ENCODE data around the gene TRMT44. TPM values are rescaled to one million over a fixed set of nuclear protein-coding genes. Genes with fewer than 3 reads are reported as not detected.
"Not testable (repeated sequence)": the region's sequence is repeated elsewhere in the genome, so short reads cannot be mapped to it uniquely, and the experiment has no call there.

The TRMT44 gene
- total RNA-seq, 1 experiment from 2014 or later: 26.8 TPM

DNA sequence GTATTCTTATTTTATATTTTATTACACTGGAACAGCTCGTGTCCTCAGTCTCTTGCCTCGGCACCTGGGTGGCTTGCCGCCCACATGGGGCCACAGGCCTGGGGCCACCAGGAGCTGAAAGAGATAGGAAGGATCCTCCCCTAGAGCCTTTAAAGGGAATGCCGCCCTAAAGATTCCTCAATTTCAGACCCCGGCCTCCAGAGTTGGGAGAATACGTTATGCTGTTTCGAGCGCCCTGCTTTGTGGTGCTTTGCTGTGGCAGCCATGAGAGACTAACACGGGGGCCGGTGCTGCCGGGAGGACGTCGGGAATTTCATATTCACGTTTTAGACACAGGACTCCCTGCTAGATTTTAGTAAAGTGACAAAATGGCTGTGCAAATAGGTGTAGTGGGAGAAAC is 33.3 kb upstream of the TRMT44 start:
- DNase-seq (ENCODE audit: low spot score): no peak

DNA sequence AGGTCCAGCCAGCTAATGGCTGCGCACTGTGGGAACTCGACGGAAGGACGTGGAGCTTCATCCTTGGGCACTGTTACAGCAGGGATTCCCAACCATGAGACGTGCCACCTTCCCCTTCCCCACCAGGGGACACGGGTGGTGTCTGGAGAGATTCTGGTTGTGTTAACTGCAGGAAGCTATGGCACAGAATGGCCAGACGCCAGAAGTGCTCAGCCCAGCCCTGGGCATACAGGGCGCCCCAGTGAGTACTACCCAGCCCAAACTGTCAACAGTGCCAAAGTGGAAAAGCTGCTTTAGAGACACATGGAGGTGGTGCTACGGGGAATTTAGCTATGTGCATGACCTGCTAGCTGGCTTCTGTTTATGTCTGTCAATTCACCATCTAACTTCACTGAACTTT is 32.8 kb upstream of the TRMT44 start:
- no peak for DNase-seq (ENCODE audit: low spot score)

DNA sequence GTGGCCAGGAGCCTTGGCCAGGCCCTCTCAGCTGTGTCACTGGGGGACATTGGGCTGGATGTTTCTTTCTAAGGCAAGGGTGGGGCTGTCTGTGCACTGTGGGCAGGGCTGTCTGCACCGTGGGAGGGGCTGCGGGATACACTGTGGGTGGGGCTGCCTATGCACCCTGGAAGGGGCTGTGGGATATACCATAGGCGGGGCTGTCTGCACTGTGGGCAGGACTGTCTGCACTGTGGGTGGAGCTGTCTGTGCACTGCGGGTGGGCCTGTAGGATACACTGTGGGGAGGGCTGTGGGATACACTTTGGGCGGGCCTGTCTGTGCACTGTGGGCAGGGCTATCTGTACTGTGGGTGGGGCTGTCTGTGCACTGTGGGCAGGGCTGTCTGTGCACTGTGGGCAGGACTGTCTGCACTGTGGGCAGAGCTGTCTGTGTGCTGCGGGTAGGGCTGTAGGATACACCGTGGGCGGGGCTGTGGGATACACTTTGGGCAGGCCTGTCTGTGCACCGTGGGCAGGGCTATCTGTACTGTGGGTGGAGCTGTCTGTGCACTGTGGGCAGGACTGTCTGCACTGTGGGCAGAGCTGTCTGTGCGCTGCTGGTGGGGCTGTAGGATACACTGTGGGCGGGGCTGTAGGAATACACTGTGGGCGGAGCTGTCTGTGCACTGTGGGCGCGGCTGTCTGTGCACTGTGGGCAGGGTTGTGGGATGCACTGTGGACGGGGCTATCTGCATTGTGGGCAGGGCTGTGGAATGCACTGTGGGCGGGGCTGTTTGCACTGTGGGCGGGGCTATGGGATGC is 31.1 kb upstream of the TRMT44 start:
- peak; percentile 52 for DNase-seq (ENCODE audit: low spot score)

DNA sequence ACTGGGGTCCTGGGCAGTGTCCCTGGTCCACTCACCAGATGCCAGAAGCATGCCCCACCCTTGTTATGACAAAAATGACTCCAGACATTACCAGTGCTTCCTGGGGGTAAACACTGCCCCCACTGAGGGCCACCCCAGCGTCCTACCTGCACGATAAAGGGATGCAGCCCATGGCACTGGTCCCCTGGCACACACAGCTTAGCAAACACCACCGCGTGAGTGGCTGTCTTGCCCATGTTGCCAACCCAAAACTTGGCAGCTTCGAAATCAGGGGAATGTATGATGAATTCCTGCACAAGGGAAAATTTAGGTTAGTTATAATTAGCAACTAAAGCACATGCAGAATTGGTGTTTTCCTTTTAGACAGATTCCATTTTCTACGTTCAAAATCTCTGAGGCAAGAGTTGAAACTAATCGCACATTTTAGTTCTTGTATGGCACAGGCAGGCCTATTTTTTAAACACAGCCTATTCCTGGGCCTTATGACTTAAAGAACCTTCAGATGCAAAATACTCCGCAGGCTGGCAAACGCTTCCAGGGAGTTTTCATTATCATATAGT is 30.4 kb upstream of the TRMT44 start:
- no peak for DNase-seq (ENCODE audit: low spot score)

DNA sequence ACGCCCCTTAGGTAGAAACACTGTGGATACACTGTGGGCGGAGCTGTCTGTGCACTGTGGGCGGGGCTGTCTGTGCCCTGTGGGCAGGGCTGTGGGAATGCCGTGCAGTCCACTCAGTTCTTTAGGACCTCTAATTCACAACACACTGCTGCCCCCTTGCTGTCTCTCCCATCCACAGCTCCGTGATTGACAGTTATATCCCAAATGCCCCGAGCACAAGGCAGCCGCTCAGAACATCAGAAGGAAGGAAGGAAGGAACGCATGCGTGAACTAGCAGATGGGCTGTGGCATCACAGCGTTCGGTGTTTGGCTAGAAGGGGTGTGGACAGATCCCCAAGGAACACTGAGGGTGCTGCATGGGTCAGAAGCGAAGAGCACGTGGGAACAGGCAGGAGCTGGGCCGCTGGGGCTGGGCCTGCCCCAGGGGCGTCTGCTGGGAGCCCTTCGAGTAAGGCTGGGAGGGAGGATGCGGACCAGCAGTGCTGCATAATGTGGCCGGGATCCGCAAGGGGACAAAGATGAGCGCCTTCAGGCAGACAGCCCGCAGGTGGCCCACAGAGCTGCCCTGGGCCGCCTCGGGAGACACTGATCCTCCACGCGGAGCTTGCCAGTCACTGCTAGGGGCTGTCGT is 29.8 kb upstream of the TRMT44 start:
- peak; percentile 95 for DNase-seq (ENCODE audit: low spot score)

DNA sequence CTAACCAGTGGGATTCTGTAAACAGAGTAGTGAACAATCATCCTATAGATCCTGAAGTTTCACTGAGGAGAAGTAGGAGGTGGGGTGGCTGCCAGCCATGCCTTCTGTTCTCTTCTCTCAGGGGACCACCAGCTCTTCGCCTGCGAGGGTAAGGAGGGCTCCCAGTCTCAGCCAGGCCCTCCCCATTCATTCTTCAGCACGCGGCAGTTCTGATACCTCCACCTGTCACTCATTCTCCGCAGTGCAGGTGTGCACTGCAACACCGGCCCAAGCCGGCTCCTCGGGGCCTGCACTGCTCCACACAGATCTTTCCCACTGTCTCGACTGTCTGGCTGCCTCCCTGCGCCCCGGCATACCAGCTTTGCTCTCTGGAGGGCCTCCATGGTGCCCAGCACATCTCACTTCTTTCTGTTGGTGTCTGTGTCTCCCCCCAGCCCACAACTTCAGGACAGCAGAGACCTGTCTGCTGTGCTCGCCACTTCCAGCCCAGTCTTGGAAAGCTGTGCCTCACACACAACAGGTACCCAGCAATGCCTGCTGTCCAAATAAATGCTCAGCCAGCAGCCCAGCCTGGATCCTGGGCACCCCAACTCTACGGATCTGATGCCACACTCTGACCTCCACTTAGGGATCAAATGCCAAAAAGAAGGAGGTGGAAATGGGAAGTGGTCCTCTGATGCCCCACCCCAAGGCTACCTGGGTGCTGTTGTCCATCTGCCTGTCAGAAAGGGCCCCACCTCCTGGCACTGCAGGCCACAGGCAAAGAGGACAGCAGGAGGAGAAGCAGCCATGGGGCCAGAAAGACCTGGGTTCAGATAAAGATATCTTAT is 29.0 kb upstream of the TRMT44 start:
- no peak for DNase-seq (ENCODE audit: low spot score)

DNA sequence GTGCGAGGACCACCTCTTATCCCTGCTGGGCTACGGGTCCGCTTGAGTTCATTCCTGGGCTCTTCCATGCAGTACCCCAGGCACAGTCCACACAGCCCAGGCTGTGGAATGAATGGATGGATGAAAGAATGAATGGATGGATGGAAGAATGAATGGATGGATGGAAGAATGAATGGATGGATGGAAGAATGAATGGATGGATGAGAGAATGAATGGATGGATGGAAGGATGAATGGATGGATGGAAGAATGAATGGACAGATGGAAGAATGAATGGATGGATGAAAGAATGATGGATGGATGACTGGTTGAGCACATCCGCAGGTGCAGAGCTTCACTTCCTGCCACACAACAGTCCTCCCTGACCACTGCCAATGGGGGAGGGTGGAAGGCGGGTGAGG is 28.3 kb upstream of the TRMT44 start:
- no peak for DNase-seq (ENCODE audit: low spot score)

DNA sequence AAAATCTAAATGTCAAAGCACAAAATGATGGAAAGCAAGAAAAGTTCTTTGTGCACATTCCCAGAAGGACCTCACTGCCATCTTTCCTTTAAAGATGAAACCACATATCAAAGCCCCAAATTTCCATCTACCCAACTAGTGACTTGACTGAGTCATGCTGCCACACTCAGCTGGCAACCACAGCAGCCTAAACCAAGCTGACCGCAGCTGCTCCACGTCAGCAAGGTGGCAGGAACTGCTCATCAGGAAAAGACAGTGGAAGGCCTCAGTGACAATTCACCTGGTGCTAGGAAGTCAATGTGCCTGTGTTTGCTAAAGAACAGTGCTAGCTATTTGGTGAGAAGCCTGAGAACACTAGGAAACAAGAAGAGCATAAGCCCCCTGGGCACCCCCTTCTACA is 26.2 kb upstream of the TRMT44 start:
- no peak for DNase-seq (ENCODE audit: low spot score)

DNA sequence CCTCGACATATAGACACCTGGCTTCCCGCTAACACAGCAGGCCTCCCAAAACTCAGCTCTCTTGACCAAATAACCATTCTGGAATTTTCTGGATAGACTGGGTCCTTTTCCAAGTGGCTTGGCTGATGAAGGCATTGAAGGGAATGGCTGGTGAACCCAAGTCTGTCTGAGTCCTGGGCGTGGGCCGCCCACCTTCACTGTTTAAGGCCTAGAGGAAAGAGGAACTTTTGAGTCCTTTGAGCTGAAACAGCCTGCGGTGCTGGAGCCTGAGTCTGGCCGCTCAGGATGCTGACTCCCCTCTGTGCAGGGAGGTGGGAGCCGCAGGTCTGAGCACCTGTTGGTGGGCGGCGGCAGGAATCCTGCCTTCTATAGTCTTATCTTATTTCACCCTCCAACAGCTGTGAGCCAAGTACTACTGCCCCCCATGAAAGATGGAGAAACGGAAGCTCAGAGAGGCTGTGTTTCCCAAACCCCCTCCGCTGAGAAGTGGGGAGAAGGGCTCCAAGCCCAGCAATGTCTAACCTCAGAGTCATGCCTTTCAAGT is 23.4 kb upstream of the TRMT44 start:
- no peak for DNase-seq (ENCODE audit: low spot score)

DNA sequence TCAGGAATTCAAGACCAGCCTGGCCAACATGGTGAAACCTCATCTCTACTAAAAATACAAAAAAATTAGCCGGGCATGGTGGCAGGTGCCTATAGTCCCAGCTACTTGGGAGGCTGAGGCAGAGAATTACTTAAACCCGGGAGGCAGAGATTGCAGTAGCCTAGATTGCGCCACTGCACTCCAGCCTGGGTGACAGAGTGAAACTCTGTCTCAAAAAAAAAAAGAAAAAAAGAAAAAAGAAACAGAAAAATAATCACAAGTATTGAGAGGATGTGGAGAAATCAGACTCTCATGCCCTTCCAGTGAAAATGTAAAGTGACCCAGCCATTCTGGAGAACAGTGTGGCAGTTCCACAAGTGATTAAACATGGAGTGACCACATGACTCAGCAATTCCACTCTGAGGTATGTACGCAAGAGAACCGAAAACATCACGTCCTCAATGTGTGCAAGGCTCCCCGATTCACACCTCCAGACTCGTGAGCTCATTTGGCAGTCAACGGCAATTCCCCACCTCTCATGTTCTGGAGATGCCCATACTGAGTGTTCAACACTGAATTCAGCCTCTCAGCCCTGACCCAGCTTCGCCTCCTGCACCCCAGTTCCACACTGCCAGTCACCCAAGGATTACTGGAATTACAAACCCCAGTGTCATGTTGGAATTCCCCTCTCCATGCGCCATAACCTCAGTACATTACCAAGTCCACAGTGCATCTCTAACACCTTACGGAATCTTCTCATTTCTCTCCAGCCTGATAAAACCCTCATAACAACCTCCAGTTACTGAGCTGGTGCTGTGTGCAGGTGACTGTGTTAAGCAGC is 21.1 kb upstream of the TRMT44 start:
- DNase-seq (ENCODE audit: low spot score): no peak

DNA sequence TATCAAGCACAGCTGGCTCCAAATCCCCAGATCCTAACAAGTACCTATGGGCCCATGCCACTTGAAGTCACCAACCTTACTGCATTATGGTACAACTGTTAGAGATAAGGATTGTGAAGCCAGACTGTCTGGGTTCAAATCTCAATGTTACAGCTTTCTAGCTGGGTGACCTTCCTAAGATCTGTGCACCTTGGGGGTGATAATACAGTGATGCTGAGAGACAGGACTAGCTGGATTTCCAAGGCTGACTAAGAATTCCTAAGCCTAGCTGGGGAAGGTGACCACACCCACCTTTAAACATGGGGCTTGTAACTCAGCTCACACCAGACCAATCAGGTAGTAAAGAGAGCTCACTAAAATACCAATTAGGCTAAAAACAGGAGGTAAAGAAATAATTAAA is 20.4 kb upstream of the TRMT44 start:
- not testable (repeated sequence) for DNase-seq (ENCODE audit: low spot score)

DNA sequence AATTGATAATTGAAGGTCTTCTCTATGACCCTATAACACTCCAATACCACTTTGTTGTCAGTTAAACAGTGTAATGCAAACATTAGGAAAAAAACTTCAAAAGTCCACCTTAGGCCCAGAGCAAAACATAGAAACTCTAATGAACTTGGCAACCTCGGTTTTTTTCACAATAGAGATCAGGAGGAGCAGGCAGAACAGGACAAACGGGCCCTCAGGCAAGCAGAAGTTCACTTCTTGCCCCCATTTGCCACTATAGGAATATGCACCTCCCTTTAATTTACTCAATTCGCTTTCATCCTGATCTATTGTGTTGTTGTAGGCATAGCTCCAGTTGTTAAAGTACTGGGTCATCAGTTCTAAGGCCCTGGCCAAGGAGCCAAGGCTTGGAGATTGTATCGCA is 18.2 kb upstream of the TRMT44 start:
- no peak for DNase-seq (ENCODE audit: low spot score)

DNA sequence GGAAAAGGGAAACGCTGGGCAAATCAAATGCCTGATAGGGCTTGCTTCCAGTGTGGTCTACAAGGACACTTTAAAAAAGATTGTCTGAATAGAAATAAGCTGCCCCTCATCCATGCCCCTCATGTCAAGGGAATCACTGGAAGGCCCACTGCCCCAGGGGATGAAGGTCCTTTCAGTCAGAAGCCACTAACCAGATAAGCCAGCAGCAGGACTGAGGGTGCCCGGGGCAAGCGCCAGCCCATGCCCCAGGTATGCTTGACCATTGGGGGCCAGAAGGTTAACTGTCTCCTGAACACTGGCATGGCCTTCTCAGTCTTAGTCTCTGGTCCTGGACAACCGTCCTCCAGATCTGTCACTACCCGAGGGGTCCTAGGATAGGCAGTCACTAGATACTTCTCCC is 17.8 kb upstream of the TRMT44 start:
- DNase-seq (ENCODE audit: low spot score): no peak

DNA sequence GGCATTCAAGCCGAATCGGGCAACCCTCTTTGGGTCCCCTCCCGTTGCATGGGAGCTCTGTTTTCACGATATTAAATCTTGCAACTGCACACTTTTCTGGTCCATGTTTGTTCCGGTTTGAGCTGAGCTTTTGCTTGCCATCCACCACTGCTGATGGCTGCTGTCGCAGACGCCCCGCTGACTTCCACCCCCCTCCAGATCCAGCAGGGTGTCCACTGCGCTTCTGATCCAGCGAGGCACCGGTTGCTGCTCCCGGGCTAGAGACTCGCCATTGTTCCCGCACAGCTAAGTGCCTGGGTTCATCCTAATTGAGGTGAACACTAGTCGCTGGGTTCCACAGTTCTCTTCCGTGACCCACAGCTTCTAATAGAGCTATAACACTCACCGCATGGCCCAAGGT is 13.3 kb upstream of the TRMT44 start:
- no peak for DNase-seq (ENCODE audit: low spot score)

DNA sequence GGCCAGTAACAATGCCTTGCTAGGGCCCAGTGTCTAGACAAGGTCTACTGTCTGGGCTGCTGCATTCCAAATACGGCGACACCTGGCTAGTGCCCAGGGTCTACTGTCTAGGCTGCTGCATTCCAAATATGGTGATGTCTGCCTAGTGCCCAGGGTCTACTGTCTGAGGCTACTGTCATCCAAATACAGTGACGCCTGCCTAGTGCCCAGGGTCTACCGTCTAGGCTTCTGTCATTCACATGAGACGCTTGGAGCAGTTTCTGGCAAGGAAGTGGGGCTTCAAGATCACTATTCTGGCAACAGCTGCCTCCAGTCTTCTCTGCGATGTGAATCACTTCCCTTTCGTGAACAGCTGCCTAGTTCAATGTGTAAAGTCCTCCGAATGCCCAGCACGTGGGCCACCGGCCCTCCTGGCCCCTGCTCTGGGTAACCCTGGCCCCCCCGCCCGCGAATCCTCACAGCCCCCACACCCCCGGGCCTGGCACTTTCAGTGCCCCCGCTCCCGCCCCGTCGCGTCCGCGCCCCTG is 12.8 kb upstream of the TRMT44 start:
- peak; percentile 13 for DNase-seq (ENCODE audit: low spot score)

DNA sequence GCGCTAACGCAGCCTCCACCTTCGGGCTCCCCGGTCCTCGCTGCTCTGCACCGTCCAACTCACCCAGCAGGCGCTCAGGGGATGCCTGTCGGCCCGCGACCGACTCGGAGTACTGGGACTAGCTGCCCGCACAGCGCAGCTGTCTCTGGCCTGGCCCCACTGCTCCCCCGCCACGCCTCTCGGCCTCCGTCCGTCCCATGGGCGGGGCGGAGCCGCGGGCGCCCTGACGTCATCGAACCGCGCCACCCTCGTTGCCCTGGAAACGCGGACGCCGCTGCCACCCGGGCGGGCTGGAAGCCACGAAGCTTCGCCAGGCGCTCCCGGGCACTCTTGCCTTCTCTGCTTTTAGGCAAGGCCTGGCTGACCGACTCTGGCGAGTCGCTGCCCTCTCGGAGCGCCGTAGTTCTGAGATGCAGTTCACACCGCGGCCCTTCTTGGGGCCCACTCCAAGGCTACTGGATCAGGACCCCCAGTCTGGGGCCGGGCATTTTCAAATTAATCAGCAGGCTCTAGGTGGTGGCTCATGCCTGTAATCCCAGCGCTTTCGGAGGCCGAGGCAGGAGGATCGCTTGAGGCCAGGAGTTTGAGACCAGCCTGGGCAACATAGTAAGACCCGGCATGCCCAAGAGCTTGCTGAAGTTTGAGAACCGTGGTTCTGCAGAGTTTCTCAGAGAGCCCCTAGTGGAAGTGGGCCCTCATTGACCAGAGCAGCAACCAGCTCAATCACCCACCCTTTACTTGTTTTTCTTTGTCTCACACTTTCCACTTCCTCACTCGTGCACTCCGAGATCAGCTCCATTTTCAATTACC is 12.1 kb upstream of the TRMT44 start:
- DNase-seq (ENCODE audit: low spot score): peak; percentile 87

DNA sequence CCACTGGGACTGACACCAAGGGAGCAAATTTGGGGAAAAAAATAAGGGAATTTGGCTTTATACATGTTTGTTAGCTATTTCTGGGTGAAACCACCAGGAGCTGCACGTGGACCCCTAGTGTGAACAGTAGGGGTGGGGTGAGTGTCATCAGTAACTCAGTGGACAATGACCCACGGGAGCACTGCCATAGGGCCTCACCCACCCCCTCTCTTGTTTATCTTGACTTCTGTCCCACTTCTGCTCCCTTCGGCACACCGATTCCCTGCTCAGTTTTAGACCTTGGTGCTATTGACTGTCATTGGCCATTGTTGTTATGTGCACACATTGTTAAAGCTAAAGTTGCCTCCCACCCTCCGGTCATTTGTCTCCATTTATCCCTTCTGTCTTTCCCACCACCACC is 9.0 kb upstream of the TRMT44 start:
- no peak for DNase-seq (ENCODE audit: low spot score)

DNA sequence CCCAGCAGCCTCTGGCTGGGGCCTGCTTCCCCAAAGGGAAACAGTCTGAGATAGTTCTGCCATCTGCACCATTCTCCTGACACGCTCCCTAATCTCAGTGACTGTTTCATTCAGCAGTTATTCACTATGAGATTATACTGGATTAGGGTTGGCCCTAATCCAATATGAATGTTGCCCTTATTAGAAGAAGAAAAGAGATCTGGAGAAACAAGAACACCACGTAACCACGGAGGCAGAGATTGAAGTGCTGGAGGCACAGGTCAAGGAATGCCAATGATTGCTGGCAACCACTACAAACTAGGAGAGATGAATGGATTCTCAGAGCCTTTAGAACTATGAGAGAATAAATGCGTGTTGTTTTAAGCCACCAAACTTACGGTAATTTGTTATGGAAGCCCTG is 7.4 kb upstream of the TRMT44 start:
- no peak for DNase-seq (ENCODE audit: low spot score)

DNA sequence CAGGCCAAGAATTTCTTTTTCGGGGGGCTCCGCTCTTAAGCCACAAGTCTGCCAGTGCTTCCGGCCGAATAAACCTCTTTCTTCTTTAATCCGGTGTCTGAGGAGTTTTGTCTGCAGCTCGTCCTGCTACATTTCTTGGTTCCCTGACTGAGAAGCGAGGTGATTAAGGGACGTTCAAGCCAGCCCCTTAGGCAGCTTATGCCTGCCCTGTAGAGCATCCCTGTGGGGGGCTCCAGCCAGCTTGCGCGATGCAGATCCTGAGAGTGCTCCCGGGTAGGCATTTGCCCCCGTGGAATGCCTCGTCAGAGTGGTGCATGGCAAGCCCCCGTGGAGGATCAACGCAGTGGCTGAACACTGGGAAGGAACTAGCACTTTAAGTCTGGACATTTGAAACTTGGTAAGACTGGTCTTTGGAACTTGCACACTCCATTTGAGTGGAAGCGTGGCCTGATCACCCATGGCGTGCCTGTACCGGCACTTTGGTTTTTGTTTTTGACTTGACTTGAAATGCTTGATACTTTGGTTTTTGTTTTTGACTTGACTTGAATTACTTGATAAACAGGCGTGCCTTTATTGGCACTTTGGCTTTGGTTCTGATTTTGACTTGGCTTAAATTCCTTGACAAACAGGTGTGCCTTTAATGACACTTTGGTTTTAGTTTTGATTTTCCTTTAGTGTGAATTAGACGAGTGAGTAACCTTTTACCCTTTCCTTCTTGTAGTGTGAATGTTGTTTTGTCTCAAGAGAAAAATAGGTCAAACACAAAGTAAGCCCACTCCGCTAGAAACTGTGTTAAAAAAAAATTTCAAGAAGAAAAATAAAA is 6.1 kb upstream of the TRMT44 start:
- no peak for DNase-seq (ENCODE audit: low spot score)
